Measurements from ENCODE around the gene SMAP1. TPM values are rescaled to one million over a fixed set of nuclear protein-coding genes. Genes with fewer than 3 reads are reported as not detected.

Gene SMAP1
- polyA plus RNA-seq, 1 experiment, result 23.3 TPM

GRCh38 chr6:70629929-70630328 lies 37.8 kb upstream of the SMAP1 start:
- Histone ChIP-seq H3K4me3 (ENCODE audit: low read depth, low read length) (no peak overlapping the region), H3K36me3 (ENCODE audit: control insufficient read depth, insufficient read depth, low read length) (no peaks in the 10 kb centered on the region), H3K27me3 (ENCODE audit: control insufficient read depth, insufficient read depth, low read length) (no peaks in the 10 kb centered on the region)
- POLR2A ChIA-PET, result no interaction called here
- CTCF ChIA-PET, result no interaction called here
- DNase-seq (ENCODE audit: low read depth), result no peak
- no peak for TF ChIP-seq CTCF (IDR thresholded peaks at IDR 0.05; ENCODE audit: insufficient read depth, low read depth, low read length)

- no peaks in the 10 kb centered on the region for H3K36me3 ChIP-seq (ENCODE audit: control insufficient read depth, insufficient read depth, low read length)
- ChIA-PET POLR2A (no interaction called here), CTCF (no interaction called here)
- H3K27me3 ChIP-seq (ENCODE audit: control insufficient read depth, insufficient read depth, low read length), result no peaks in the 10 kb centered on the region
- no peak for DNase-seq (ENCODE audit: low read depth)
- H3K4me3 ChIP-seq (ENCODE audit: low read depth, low read length), result no peak overlapping the region
- TF ChIP-seq CTCF (IDR thresholded peaks at IDR 0.05; ENCODE audit: insufficient read depth, low read depth, low read length), result no peak
Measured at GRCh38 chr6:70633870-70634269, 33.8 kb upstream of the SMAP1 start.

- CTCF ChIA-PET, result no interaction called here
- no peak for DNase-seq (ENCODE audit: low read depth)
- POLR2A ChIA-PET, result no interaction called here
- Histone ChIP-seq H3K4me3 (ENCODE audit: low read depth, low read length) (no peak overlapping the region), H3K27me3 (ENCODE audit: control insufficient read depth, insufficient read depth, low read length) (no peaks in the 10 kb centered on the region), H3K36me3 (ENCODE audit: control insufficient read depth, insufficient read depth, low read length) (no peaks in the 10 kb centered on the region)
- no peak for TF ChIP-seq CTCF (IDR thresholded peaks at IDR 0.05; ENCODE audit: insufficient read depth, low read depth, low read length)
Measured at GRCh38 chr6:70636596-70636995, 31.1 kb upstream of the SMAP1 start.

- CTCF ChIA-PET, result no interaction called here
Measured at GRCh38 chr6:70638468-70638867, 29.2 kb upstream of the SMAP1 start.

GRCh38 chr6:70651326-70651905 lies 16.3 kb upstream of the SMAP1 start:
- DNase-seq (ENCODE audit: low read depth), result no peak
- no peaks in the 10 kb centered on the region for H3K36me3 ChIP-seq (ENCODE audit: control insufficient read depth, insufficient read depth, low read length)
- CTCF ChIA-PET, result no interaction called here
- H3K27me3 ChIP-seq (ENCODE audit: control insufficient read depth, insufficient read depth, low read length), result peaks cover 1% of the 10 kb centered on the region; the same call in 1 of the 2 replicates
- H3K4me3 ChIP-seq (ENCODE audit: low read depth, low read length), result no peak overlapping the region
- POLR2A ChIA-PET, result no interaction called here
- no peak for TF ChIP-seq CTCF (IDR thresholded peaks at IDR 0.05; ENCODE audit: insufficient read depth, low read depth, low read length)

More at GRCh38 chr6:70638468-70638867, 29.2 kb upstream of the SMAP1 start:
- H3K4me3 ChIP-seq (ENCODE audit: low read depth, low read length), result no peak overlapping the region
- POLR2A ChIA-PET, result no interaction called here
- no peaks in the 10 kb centered on the region for H3K27me3 ChIP-seq (ENCODE audit: control insufficient read depth, insufficient read depth, low read length)
- no peak for DNase-seq (ENCODE audit: low read depth)
- TF ChIP-seq CTCF (IDR thresholded peaks at IDR 0.05; ENCODE audit: insufficient read depth, low read depth, low read length), result no peak
- no peaks in the 10 kb centered on the region for H3K36me3 ChIP-seq (ENCODE audit: control insufficient read depth, insufficient read depth, low read length)

Data from BJ (cell line).